IPS DF 4.7 (cell line): Measurements from ENCODE around the gene SFT2D3.

ENCODE experiments used
- DNase-seq: peaks from one replicate; pipeline ENCODE4 v3.0.0-alpha.2; 2013; ENCODE audit warnings: low spot score; ENCODE audit errors: extremely low read depth

The SFT2D3 gene

GRCh38 chr2:127664065-127664894 lies 37.0 kb upstream of the SFT2D3 start:
- DNase-seq, result no peak

GRCh38 chr2:127664895-127665225 lies 36.4 kb upstream of the SFT2D3 start:
- DNase-seq, result no peak

- no peak for DNase-seq
Measured at GRCh38 chr2:127665267-127665893, 35.9 kb upstream of the SFT2D3 start.

GRCh38 chr2:127669056-127669455 lies 32.2 kb upstream of the SFT2D3 start:
- no peak for DNase-seq

GRCh38 chr2:127670055-127670956 lies 31.0 kb upstream of the SFT2D3 start:
- DNase-seq, result no peak

GRCh38 chr2:127670957-127671290 lies 30.4 kb upstream of the SFT2D3 start:
- no peak for DNase-seq

- no peak for DNase-seq
Measured at GRCh38 chr2:127671557-127672302, 29.6 kb upstream of the SFT2D3 start.

- DNase-seq, result no peak
Measured at GRCh38 chr2:127672341-127673224, 28.7 kb upstream of the SFT2D3 start.

GRCh38 chr2:127673291-127674069 lies 27.8 kb upstream of the SFT2D3 start:
- no peak for DNase-seq

- DNase-seq, result no peak
Measured at GRCh38 chr2:127674241-127675209, 26.8 kb upstream of the SFT2D3 start.

GRCh38 chr2:127675331-127676261 lies 25.7 kb upstream of the SFT2D3 start, which contains the start of gene LIMS2:
LIMS2 (minus strand) TSS chr2:127675530; CDS start chr2:127675024, 506 bp downstream.
- DNase-seq, result no peak

GRCh38 chr2:127676906-127677305 lies 24.4 kb upstream of the SFT2D3 start:
- DNase-seq, result no peak

- no peak for DNase-seq
Measured at GRCh38 chr2:127678531-127678930, 22.8 kb upstream of the SFT2D3 start.

GRCh38 chr2:127678991-127679390 lies 22.3 kb upstream of the SFT2D3 start:
- DNase-seq, result no peak

- no peak for DNase-seq
Measured at GRCh38 chr2:127679680-127680361, 21.5 kb upstream of the SFT2D3 start.

GRCh38 chr2:127680706-127681287 lies 20.5 kb upstream of the SFT2D3 start:
- no peak for DNase-seq
